ENCODE data around the gene DENND5B. TPM values are rescaled to one million over a fixed set of nuclear protein-coding genes. Genes with fewer than 3 reads are reported as not detected.
"Not testable (repeated sequence)": the region's sequence is repeated elsewhere in the genome, so short reads cannot be mapped to it uniquely, and the experiment has no call there.

DENND5B gene
- total RNA-seq, 1 experiment from 2014 or later: 9.2 TPM

DNA sequence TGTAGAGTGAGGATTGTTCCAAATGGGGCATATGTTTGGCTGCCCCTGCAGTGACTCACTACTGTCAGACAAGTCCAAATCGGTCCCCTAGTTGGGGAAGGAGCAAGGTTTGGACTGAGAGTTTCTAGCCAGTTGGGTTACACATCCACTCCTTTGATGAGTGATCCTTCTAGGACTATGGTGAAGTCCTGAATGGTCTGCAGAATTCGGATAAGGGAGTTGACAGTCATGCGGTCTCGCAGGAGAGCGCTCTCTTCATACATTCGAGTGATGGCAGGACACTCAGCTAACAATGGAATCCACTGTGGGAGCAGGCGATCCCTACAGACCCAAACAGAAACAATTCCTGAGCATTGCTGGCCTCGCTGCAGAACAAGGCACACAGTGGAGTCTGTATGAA lies 203.5 kb downstream of the DENND5B start:
- no peaks in the 10 kb centered on the region for H3K36me3 ChIP-seq (ENCODE audit: low read depth)
- H3K27ac ChIP-seq: no peak overlapping the region
- H3K9me2 ChIP-seq (ENCODE audit: insufficient read depth): no peaks in the 10 kb centered on the region
- DNase-seq: no peak
- H3K27me3 ChIP-seq (ENCODE audit: insufficient read depth, low read depth): no peaks in the 10 kb centered on the region
- H3K9me3 ChIP-seq (ENCODE audit: insufficient read depth, low read depth): no peaks in the 10 kb centered on the region
- no TSS peak for BruUV-seq (replicated peaks)
- ChIA-PET CTCF (interaction anchor here (0.7 kb wide), 1 partner anchor 521 kb away, joined by 3 read pairs; no protein-coding TSS in a partner anchor), POLR2A (ENCODE audit: unreplicated experiment) (no interaction called here)
- intact Hi-C loops (cut with micrococcal nuclease; ENCODE audit: unreplicated experiment): loop anchor here (5.0 kb wide), 1 partner anchor 115 kb away; no protein-coding TSS in a partner anchor
- H3F3A ChIP-seq (ENCODE audit: insufficient read depth, low read depth): no peaks in the 10 kb centered on the region
- TF ChIP-seq EZH2 (IDR thresholded peaks at IDR 0.05; ENCODE audit: low read depth) (no peak), CTCF (conservative IDR thresholded peaks at IDR 0.05) (no peak)
- no peak overlapping the region for H2AFZ ChIP-seq
- H3K4me3 ChIP-seq: no peak overlapping the region
- no peaks in the 10 kb centered on the region for H3K79me2 ChIP-seq (ENCODE audit: low read depth)
- H3K4me2 ChIP-seq: no peak overlapping the region
- no peaks in the 10 kb centered on the region for H4K20me1 ChIP-seq (ENCODE audit: insufficient read depth)
- H3K4me1 ChIP-seq (replicated peaks; ENCODE audit: insufficient read depth): no peaks in the 10 kb centered on the region

DNA sequence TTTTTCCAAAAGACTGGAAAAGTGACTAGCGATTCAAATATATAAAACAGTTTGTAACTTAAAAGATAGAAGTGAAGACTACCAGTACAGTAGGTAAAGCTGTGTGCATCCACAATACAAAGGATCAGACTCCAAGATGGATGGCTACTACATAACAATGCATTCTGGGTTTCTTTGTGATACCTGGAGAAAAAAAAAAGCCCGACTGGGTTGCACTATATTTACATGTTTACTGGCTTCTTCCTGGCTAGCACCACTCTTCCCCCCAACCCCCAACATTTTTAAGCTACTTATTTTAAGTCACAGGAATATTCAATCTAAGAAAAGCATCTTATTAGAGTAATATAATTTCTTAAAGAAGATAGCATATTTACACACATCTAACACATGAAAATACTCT lies 203.9 kb downstream of the DENND5B start:
- no peaks in the 10 kb centered on the region for H3K9me3 ChIP-seq (ENCODE audit: insufficient read depth, low read depth)
- H3K4me2 ChIP-seq: no peak overlapping the region
- DNase-seq: no peak
- no peaks in the 10 kb centered on the region for H4K20me1 ChIP-seq (ENCODE audit: insufficient read depth)
- POLR2A ChIA-PET (ENCODE audit: unreplicated experiment): interaction anchor here (0.9 kb wide), 1 partner anchor 17 kb away, joined by 3 read pairs; no protein-coding TSS in a partner anchor
- H3F3A ChIP-seq (ENCODE audit: insufficient read depth, low read depth): no peaks in the 10 kb centered on the region
- no peaks in the 10 kb centered on the region for H3K9me2 ChIP-seq (ENCODE audit: insufficient read depth)
- H3K79me2 ChIP-seq (ENCODE audit: low read depth): no peaks in the 10 kb centered on the region
- H3K36me3 ChIP-seq (ENCODE audit: low read depth): no peaks in the 10 kb centered on the region
- CTCF ChIA-PET: interaction anchor here (0.7 kb wide), 1 partner anchor 521 kb away, joined by 3 read pairs; no protein-coding TSS in a partner anchor
- intact Hi-C loops (cut with micrococcal nuclease; ENCODE audit: unreplicated experiment): loop anchor here (5.0 kb wide), 1 partner anchor 115 kb away; no protein-coding TSS in a partner anchor
- BruUV-seq (replicated peaks): no TSS peak
- H2AFZ ChIP-seq: no peak overlapping the region
- TF ChIP-seq EZH2 (IDR thresholded peaks at IDR 0.05; ENCODE audit: low read depth) (no peak), CTCF (conservative IDR thresholded peaks at IDR 0.05) (no peak)
- H3K27me3 ChIP-seq (ENCODE audit: insufficient read depth, low read depth): no peaks in the 10 kb centered on the region
- H3K4me3 ChIP-seq: no peak overlapping the region
- no peaks in the 10 kb centered on the region for H3K4me1 ChIP-seq (replicated peaks; ENCODE audit: insufficient read depth)
- H3K27ac ChIP-seq: no peak overlapping the region

DNA sequence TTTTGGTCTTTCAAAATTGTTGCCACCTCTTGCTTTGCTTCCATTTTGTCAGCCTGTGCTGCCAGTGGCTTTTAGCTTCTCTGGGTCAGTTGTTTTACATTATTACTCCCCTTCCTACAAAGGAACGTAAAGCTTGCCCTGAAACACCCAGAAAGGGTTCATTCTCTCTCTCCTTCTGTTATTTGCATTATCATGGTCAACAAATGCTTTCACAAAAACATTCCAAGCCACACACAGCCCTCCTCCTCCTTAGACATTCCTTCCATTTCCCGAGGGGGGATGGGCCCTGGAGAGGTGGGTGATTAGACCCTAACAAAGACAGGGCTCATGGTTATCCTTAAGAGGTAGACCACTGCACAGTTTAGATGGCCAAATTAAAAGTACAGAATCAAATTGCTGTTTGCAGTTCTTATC lies 204.6 kb downstream of the DENND5B start:
- Histone ChIP-seq H3K4me1 (replicated peaks; ENCODE audit: insufficient read depth) (no peaks in the 10 kb centered on the region), H3F3A (ENCODE audit: insufficient read depth, low read depth) (no peaks in the 10 kb centered on the region), H3K79me2 (ENCODE audit: low read depth) (no peaks in the 10 kb centered on the region), H3K4me3 (no peak overlapping the region), H3K27me3 (ENCODE audit: insufficient read depth, low read depth) (no peaks in the 10 kb centered on the region), H3K9me3 (ENCODE audit: insufficient read depth, low read depth) (no peaks in the 10 kb centered on the region), H4K20me1 (ENCODE audit: insufficient read depth) (no peaks in the 10 kb centered on the region), H3K36me3 (ENCODE audit: low read depth) (no peaks in the 10 kb centered on the region), H2AFZ (no peak overlapping the region), H3K27ac (no peak overlapping the region), H3K9me2 (ENCODE audit: insufficient read depth) (no peaks in the 10 kb centered on the region), H3K4me2 (no peak overlapping the region)
- no TSS peak for BruUV-seq (replicated peaks)
- intact Hi-C loops (cut with micrococcal nuclease; ENCODE audit: unreplicated experiment): loop anchor here (5.0 kb wide), 1 partner anchor 114 kb away; no protein-coding TSS in a partner anchor
- CTCF ChIA-PET: no interaction called here
- DNase-seq: no peak
- no peak for TF ChIP-seq EZH2 (IDR thresholded peaks at IDR 0.05; ENCODE audit: low read depth)
- no peak for TF ChIP-seq CTCF (conservative IDR thresholded peaks at IDR 0.05)
- POLR2A ChIA-PET (ENCODE audit: unreplicated experiment): interaction anchor here (0.9 kb wide), 1 partner anchor 16 kb away, joined by 3 read pairs; no protein-coding TSS in a partner anchor

DNA sequence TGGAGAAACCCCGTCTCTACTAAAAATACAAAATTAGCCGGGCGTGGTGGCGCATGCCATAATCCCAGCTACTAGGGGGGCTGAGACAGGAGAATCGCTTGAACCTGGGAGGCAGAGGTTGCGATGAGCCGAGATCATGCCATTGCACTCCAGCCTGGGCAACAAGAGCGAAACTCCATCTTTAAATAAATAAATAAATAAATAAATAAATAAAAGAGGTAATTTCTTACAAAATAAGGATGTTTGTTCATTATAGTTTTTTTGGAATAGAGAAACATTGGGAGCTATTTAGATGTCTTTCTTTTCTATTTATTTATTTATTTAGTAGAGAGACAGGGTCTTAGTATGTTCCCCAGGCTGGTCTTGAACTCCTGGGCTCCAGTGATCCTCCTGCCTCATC lies 213.7 kb downstream of the DENND5B start:
- H3K27ac ChIP-seq; H4K20me1 ChIP-seq (ENCODE audit: insufficient read depth); H3K4me3 ChIP-seq; H3F3A ChIP-seq (ENCODE audit: insufficient read depth, low read depth); CTCF ChIA-PET; H3K27me3 ChIP-seq (ENCODE audit: insufficient read depth, low read depth); H3K9me2 ChIP-seq (ENCODE audit: insufficient read depth); BruUV-seq (replicated peaks); POLR2A ChIA-PET (ENCODE audit: unreplicated experiment); H3K9me3 ChIP-seq (ENCODE audit: insufficient read depth, low read depth); H2AFZ ChIP-seq; H3K4me2 ChIP-seq; intact Hi-C loops (cut with micrococcal nuclease; ENCODE audit: unreplicated experiment); DNase-seq; H3K4me1 ChIP-seq (replicated peaks; ENCODE audit: insufficient read depth); H3K36me3 ChIP-seq (ENCODE audit: low read depth); H3K79me2 ChIP-seq (ENCODE audit: low read depth): not testable (repeated sequence)

- intact Hi-C loops (cut with micrococcal nuclease; ENCODE audit: unreplicated experiment); H3K9me2 ChIP-seq (ENCODE audit: insufficient read depth); H3K4me3 ChIP-seq; CTCF ChIA-PET; H3K9me3 ChIP-seq (ENCODE audit: insufficient read depth, low read depth); DNase-seq; H3K79me2 ChIP-seq (ENCODE audit: low read depth); POLR2A ChIA-PET (ENCODE audit: unreplicated experiment); H4K20me1 ChIP-seq (ENCODE audit: insufficient read depth); BruUV-seq (replicated peaks); H3K36me3 ChIP-seq (ENCODE audit: low read depth); H3K27ac ChIP-seq; H3K4me2 ChIP-seq; H3K27me3 ChIP-seq (ENCODE audit: insufficient read depth, low read depth); H2AFZ ChIP-seq: not testable (repeated sequence)
- Histone ChIP-seq H3F3A (ENCODE audit: insufficient read depth, low read depth) (peaks cover 12% of the 10 kb centered on the region), H3K4me1 (replicated peaks; ENCODE audit: insufficient read depth) (peaks cover 13% of the 10 kb centered on the region)
These were observed 215.5 kb downstream of the DENND5B start for GRCh38 chr12:31375422-31375821.
